Nephron progenitor cell (in vitro differentiated cells): ENCODE results near the gene IRF5.
A peak's percentile ranks its signal among the peaks of the same experiment; 100 is the strongest.

Experiments used
- DNase-seq: peaks from one replicate; pipeline ENCODE4 v3.0.0; 2021
- H3K27ac Mint-ChIP-seq: 2 replicates; pipeline ENCODE4 v1.8.0; 2021; ENCODE audit warnings: mild to moderate bottlenecking, moderate library complexity, mixed read lengths
- H3K27me3 Mint-ChIP-seq: 2 replicates; pipeline ENCODE4 v1.8.0; 2021; ENCODE audit warnings: mild to moderate bottlenecking, low read depth, mixed read lengths; ENCODE audit not compliant: poor library complexity
- H3K36me3 Mint-ChIP-seq: 2 replicates; pipeline ENCODE4 v1.8.0; 2021; ENCODE audit warnings: low read depth, mixed read lengths
- H3K4me1 Mint-ChIP-seq: 2 replicates; pipeline ENCODE4 v1.8.0; 2021; ENCODE audit warnings: mixed read lengths
- H3K4me3 Mint-ChIP-seq: 2 replicates; pipeline ENCODE4 v1.8.0; 2021; ENCODE audit warnings: mild to moderate bottlenecking, moderate library complexity, mixed read lengths
- H3K9me3 Mint-ChIP-seq: 2 replicates; pipeline ENCODE4 v1.8.0; 2021; ENCODE audit warnings: mild to moderate bottlenecking, moderate library complexity, mixed read lengths
- CTCF ChIP-seq: fragments of 200-600 bp; sonication (generic); IDR thresholded peaks from 2 replicates; pipeline ENCODE4 v1.5.0; 2021; ENCODE audit warnings: antibody characterized with exemption

IRF5 gene

DNA sequence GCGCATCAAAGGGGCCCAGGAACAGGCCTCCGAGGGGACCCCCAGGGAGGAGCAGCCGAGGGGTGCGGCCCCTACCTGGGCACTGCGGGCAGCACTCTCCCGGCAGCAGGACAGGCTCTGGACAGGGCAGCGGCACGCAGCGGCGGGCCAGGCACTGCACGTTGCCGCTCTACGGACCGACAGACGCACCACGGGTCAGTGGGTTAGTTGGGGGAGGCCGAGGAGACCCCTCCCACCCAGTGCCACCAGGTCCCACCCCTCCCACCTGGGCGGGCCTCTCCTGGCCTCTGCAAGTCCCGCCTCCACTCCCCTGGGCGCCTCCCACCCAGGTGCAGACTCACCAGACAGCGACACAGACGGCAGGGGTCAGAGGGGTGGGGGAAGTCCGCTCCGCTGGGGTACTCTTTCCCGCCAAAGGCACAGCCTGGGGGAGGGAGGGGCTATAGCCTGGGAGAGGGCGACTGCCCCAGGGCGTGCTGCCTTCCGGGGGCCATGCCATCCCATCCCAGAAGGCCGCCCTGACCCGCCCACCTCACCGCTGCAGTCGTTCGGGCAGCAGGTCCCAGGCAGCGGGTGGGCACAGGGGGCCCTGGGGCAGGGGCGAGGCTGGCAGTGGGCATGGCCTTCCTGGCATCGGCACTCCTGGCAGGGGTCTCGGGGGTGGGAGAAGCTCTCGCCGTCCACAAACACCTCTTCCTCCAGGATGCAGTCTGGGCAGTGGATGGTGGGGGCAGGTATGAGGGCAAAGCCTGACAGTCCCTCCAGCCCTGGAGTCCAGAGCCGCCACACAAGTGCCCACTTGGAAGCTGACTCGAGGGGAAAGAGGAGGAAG lies 46.4 kb upstream of the IRF5 start:
- Mint-ChIP-seq H3K27ac (no peak overlapping the region), H3K4me3 (no peak overlapping the region), H3K36me3 (peaks cover 11% of the 10 kb centered on the region), H3K27me3 (peaks cover 21% of the 10 kb centered on the region), H3K4me1 (no peaks in the 10 kb centered on the region), H3K9me3 (no peaks in the 10 kb centered on the region)
- DNase-seq: peak; percentile 48
- TF ChIP-seq CTCF: no peak

DNA sequence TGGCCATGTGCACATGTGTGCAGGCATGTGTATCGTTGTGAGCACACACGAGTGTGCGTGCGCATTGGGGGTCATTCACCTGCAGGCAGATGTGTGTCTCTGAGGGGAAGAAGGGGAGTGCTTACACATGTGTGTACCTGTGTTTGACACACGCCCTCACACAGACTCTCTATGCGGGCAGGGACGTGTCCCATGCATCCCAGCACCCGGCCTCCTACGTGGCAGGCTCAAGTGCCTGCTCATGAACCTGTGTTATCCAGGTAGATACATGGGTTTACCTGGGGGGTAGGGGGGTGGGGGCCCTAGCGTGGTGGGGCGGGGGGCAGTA lies 45.8 kb upstream of the IRF5 start:
- H3K9me3 Mint-ChIP-seq: no peaks in the 10 kb centered on the region
- H3K4me3 Mint-ChIP-seq: no peak overlapping the region
- H3K27ac Mint-ChIP-seq: no peak overlapping the region
- TF ChIP-seq CTCF: no peak
- H3K4me1 Mint-ChIP-seq: no peaks in the 10 kb centered on the region
- H3K36me3 Mint-ChIP-seq: peaks cover 14% of the 10 kb centered on the region
- H3K27me3 Mint-ChIP-seq: peaks cover 21% of the 10 kb centered on the region
- DNase-seq: no peak

- no peaks in the 10 kb centered on the region for H3K4me1 Mint-ChIP-seq
- H3K36me3 Mint-ChIP-seq: peaks cover 22% of the 10 kb centered on the region
- H3K27ac Mint-ChIP-seq: no peak overlapping the region
- peaks cover 21% of the 10 kb centered on the region for H3K27me3 Mint-ChIP-seq
- H3K4me3 Mint-ChIP-seq: no peak overlapping the region
- TF ChIP-seq CTCF: no peak
- H3K9me3 Mint-ChIP-seq: no peaks in the 10 kb centered on the region
- DNase-seq: no peak
These were observed 45.0 kb upstream of the IRF5 start for GRCh38 chr7:128892521-128893250.

DNA sequence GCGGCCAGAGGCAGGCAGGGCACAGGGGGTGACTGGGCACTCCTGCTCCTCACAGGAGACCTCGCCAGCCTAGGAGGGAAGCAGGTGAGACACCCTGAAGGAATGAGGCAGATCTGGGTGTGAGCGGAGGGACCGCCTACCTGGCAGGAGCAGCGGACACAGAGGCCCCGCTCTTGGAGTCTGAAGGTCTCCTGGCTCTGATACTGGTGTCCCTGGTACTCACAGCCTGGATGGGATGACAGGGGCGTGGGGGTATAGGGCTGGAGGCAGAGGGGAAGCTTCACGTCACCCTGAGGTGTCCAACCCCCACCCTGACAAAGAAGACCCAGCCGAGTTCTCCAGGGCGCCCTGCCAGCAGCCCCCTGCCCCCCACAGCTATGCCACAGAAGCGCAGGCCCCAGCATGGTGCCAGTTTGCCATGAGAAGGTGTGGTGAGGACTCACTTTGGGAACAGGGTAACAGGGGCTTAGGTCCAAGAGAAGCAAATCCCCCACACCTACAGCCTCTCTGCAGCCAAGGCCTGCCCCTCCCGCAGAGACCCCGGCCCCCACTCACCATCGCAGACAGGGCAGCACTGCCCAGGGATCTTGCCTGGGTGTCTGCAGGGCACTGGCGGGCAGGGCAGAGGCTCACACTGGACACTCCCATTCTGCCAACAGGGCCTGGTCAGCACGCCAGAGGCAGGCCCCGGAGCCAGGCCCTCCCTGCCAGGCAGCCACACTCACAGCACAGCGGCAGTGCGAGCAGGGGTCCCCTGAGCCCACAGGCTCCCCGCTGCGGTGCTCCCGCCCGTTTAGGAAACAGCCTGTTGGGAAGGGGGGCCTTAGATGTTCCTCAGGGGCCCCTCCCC lies 44.3 kb upstream of the IRF5 start:
- Mint-ChIP-seq H3K27me3 (peaks cover 21% of the 10 kb centered on the region), H3K4me1 (no peaks in the 10 kb centered on the region), H3K4me3 (no peak overlapping the region), H3K27ac (no peak overlapping the region), H3K36me3 (peaks cover 28% of the 10 kb centered on the region), H3K9me3 (peaks cover 2% of the 10 kb centered on the region)
- no peak for TF ChIP-seq CTCF
- no peak for DNase-seq

DNA sequence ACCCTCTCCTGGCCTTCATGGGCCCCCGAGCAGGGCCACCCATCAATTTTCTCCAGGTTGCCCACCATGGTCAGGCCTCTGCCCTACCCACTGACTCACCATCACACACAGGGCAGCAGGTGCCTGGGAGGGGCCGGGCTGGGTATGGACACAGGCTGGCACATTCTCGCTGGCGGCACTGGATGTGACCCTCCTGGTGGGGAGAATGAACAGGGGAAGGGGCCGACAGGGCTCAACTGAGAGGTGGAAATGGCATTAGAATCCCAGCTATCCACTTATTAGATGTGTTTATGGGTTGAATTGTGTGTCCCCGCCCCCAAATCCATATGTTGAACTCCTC lies 43.7 kb upstream of the IRF5 start:
- peaks cover 21% of the 10 kb centered on the region for H3K27me3 Mint-ChIP-seq
- no peak overlapping the region for H3K27ac Mint-ChIP-seq
- H3K9me3 Mint-ChIP-seq: peaks cover 5% of the 10 kb centered on the region
- H3K36me3 Mint-ChIP-seq: peaks cover 34% of the 10 kb centered on the region
- H3K4me3 Mint-ChIP-seq: no peak overlapping the region
- DNase-seq: no peak
- TF ChIP-seq CTCF: no peak
- no peaks in the 10 kb centered on the region for H3K4me1 Mint-ChIP-seq
